GM12865 (cell line): ENCODE data around the gene BCAT1.

Source experiments
- DNase-seq: peaks from one replicate; pipeline ENCODE4 v3.0.0; 2010; ENCODE audit warnings: low read depth
- H3K4me3 ChIP-seq: 2 replicates; pipeline ENCODE4 v1.5.1; 2011; ENCODE audit warnings: mild to moderate bottlenecking, low read depth, low read length, control low read depth
- TF ChIP-seq, protein P1 (sequence below): IDR thresholded peaks from 2 replicates; pipeline ENCODE4 v1.5.1; 2011; ENCODE audit warnings: low read length, control low read depth, low read depth, inconsistent platforms; ENCODE audit not compliant: insufficient read depth; ENCODE audit errors: missing control alignments

Gene BCAT1

GRCh38 chr12:24773996-24774395 lies 174.9 kb downstream of the BCAT1 start:
- H3K4me3 ChIP-seq: no peak overlapping the region
- DNase-seq: no peak
- TF ChIP-seq, protein P1, sequence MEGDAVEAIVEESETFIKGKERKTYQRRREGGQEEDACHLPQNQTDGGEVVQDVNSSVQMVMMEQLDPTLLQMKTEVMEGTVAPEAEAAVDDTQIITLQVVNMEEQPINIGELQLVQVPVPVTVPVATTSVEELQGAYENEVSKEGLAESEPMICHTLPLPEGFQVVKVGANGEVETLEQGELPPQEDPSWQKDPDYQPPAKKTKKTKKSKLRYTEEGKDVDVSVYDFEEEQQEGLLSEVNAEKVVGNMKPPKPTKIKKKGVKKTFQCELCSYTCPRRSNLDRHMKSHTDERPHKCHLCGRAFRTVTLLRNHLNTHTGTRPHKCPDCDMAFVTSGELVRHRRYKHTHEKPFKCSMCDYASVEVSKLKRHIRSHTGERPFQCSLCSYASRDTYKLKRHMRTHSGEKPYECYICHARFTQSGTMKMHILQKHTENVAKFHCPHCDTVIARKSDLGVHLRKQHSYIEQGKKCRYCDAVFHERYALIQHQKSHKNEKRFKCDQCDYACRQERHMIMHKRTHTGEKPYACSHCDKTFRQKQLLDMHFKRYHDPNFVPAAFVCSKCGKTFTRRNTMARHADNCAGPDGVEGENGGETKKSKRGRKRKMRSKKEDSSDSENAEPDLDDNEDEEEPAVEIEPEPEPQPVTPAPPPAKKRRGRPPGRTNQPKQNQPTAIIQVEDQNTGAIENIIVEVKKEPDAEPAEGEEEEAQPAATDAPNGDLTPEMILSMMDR: no peak

GRCh38 chr12:24772813-24773212 lies 176.1 kb downstream of the BCAT1 start:
- TF ChIP-seq, protein P1: no peak

DNA sequence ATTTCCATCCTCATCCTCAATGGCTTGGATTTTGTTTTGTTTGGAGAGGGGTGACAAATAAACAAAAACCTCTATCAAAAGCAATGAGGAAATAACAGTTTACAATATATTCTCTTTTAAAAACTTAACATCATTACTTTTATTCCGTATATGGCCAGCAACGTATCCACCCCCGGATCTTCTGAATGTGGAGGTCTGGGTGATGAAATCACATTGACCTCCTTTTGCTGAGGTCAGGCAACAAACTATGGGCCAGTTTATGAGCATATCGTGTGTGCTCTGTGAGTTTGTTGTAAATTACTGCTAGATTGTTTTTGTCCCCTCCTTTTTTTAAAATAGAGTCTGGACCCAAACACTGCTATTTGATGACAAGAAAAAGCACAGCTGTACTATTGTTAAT lies 178.1 kb downstream of the BCAT1 start:
- H3K4me3 ChIP-seq: no peak overlapping the region
- TF ChIP-seq, protein P1: no peak
- no peak for DNase-seq

More at GRCh38 chr12:24772813-24773212, 176.1 kb downstream of the BCAT1 start:
- no peak for DNase-seq
- no peak overlapping the region for H3K4me3 ChIP-seq

DNA sequence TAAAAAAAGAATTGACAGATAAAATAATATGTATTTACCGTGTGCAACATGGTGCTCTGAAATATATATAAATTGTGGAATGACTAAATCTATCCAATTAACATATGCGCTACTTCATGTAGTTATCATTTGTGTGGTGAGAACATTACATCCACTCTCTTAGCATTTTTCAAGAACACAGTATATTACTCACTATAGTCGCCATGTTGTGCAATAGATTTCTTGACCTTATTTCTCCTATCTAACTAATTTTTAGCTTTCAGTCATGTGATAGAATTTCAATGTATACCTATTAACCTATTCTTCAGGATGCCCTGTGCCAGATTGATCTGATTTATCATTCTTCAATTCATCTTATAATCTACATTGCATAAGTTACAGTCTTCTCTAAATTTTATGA lies 178.6 kb downstream of the BCAT1 start:
- no peak overlapping the region for H3K4me3 ChIP-seq
- TF ChIP-seq, protein P1: no peak
- no peak for DNase-seq

DNA sequence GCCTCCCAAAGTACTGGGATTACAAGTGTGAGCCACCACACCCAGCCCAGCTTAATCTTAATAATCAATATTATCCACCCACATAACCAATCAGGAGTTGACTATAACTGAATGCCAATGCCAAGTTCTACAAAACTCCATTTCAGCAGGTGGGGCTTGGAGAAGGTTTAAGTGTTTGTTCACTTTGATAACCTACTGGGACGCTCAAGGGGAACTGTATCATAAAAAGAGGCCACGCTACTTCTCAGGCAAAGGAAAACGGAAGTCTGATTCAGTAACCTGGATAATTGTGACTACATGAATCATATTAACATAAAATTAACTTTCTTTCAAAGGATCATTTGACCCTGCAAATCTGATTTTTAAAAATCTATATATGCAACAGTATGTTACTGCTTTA lies 179.2 kb downstream of the BCAT1 start:
- no peak for DNase-seq
- TF ChIP-seq, protein P1: no peak
- H3K4me3 ChIP-seq: no peak overlapping the region

GRCh38 chr12:24768415-24768814 lies 180.5 kb downstream of the BCAT1 start:
- TF ChIP-seq, protein P1: no peak
- no peak for DNase-seq
- H3K4me3 ChIP-seq: no peak overlapping the region

- DNase-seq: peak; percentile 13
- TF ChIP-seq, protein P1: no peak
- no peak overlapping the region for H3K4me3 ChIP-seq
Measured at GRCh38 chr12:24767016-24767415, 181.9 kb downstream of the BCAT1 start.
